ENCODE measurements around the gene DIAPH1. TPM values are rescaled to one million over a fixed set of nuclear protein-coding genes. Genes with fewer than 3 reads are reported as not detected.

Gene DIAPH1
- total RNA-seq, 1 experiment from 2014 or later: 142 TPM

- TF ChIP-seq RAD21 (IDR thresholded peaks at IDR 0.05; ENCODE audit: low read depth) (no peak), SIN3A (IDR thresholded peaks at IDR 0.05; ENCODE audit: low read depth) (no peak), POLR2A (IDR thresholded peaks at IDR 0.05; ENCODE audit: borderline replicate concordance, extremely low read depth, insufficient read depth, insufficient read length) (no peak), ZBTB33 (IDR thresholded peaks at IDR 0.05; ENCODE audit: extremely low read depth, insufficient replicate concordance, low read length) (no peak)
Measured at GRCh38 chr5:141496038-141496437, 122.8 kb downstream of the DIAPH1 start (continued).

DNA sequence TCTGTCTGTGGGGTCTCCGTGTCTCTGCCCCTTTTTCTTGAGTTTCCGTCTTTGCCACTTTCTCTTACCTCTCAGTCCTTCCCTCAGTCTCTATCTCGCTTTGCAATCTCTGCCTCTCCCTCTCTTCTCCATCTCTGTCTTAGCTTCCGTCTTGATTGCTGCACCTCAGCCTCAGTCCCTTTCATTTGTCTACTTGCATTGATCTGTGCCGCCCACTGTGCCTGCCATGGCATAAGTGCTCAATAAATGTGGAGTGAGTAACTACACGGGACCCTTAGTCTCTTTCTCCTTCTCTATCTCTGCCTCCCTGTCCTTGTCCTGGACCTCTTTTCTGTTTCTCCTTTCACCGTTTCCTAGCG, 123.4 kb downstream of the DIAPH1 start:
- no peak overlapping the region for H3K4me2 ChIP-seq (ENCODE audit: low read length)
- no peak overlapping the region for H3K4me3 ChIP-seq (replicated peaks in 1 of 2; ENCODE audit: low read depth in 1 of 2, low read length in 2 of 2)
- H2AFZ ChIP-seq (ENCODE audit: low read depth, low read length, poor library complexity, severe bottlenecking): no peak overlapping the region
- CTCF ChIA-PET: no interaction called here
- no peaks in the 10 kb centered on the region for H3K4me1 ChIP-seq (ENCODE audit: control insufficient read depth in 1 of 2, insufficient read depth in 2 of 2, low read length in 2 of 2)
- POLR2A ChIA-PET: no interaction called here
- intact Hi-C loops (cut with micrococcal nuclease): no loop called here
- ATAC-seq (no peak), DNase-seq (ENCODE audit: low read depth, low spot score) (no peak)
- H3K79me2 ChIP-seq (ENCODE audit: insufficient read depth, low read length): no peaks in the 10 kb centered on the region
- TF ChIP-seq EZH2phosphoT487 (IDR thresholded peaks at IDR 0.05; ENCODE audit: borderline replicate concordance) (no peak), ZBTB33 (IDR thresholded peaks at IDR 0.05; ENCODE audit: extremely low read depth, insufficient replicate concordance, low read length) (no peak), MAX (IDR thresholded peaks at IDR 0.05) (no peak), TCF7L2 (IDR thresholded peaks at IDR 0.05; ENCODE audit: borderline replicate concordance, extremely low read depth, insufficient read depth, insufficient read length) (no peak), YY1 (IDR thresholded peaks at IDR 0.05; ENCODE audit: extremely low read depth, insufficient replicate concordance, low read depth, low read length) (no peak), POLR2A (IDR thresholded peaks at IDR 0.05; ENCODE audit: borderline replicate concordance, extremely low read depth, insufficient read depth, insufficient read length) (no peak), CBX3 (IDR thresholded peaks at IDR 0.05; ENCODE audit: low read depth) (no peak), ELF1 (IDR thresholded peaks at IDR 0.05; ENCODE audit: borderline replicate concordance, low read depth) (no peak), JUND (IDR thresholded peaks at IDR 0.05) (no peak), POLR2AphosphoS5 (IDR thresholded peaks at IDR 0.05; ENCODE audit: low read depth, low read length) (no peak), ZNF274 (IDR thresholded peaks at IDR 0.05; ENCODE audit: low read depth, low read length) (no peak), SRF (IDR thresholded peaks at IDR 0.05; ENCODE audit: low read depth) (no peak)
- TF ChIP-seq, protein P1, sequence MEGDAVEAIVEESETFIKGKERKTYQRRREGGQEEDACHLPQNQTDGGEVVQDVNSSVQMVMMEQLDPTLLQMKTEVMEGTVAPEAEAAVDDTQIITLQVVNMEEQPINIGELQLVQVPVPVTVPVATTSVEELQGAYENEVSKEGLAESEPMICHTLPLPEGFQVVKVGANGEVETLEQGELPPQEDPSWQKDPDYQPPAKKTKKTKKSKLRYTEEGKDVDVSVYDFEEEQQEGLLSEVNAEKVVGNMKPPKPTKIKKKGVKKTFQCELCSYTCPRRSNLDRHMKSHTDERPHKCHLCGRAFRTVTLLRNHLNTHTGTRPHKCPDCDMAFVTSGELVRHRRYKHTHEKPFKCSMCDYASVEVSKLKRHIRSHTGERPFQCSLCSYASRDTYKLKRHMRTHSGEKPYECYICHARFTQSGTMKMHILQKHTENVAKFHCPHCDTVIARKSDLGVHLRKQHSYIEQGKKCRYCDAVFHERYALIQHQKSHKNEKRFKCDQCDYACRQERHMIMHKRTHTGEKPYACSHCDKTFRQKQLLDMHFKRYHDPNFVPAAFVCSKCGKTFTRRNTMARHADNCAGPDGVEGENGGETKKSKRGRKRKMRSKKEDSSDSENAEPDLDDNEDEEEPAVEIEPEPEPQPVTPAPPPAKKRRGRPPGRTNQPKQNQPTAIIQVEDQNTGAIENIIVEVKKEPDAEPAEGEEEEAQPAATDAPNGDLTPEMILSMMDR (IDR thresholded peaks at IDR 0.05 in 2 of 3, conservative IDR thresholded peaks at IDR 0.05 in 1 of 3; ENCODE audit: borderline replicate concordance in 1 of 3, insufficient read depth in 1 of 3, low read depth in 2 of 3, low read length in 2 of 3): no peak
- H3K27me3 ChIP-seq (ENCODE audit: insufficient read depth, low read length): no peaks in the 10 kb centered on the region
- no TSS peak for BruUV-seq (replicated peaks)
- RAD21 ChIA-PET (ENCODE audit: low non-redundant PET in 1 of 2, low total read pairs in 2 of 2, uncharacterized antibody in 2 of 2, unreplicated experiment in 2 of 2): no interaction called here
- no peaks in the 10 kb centered on the region for H3K9me2 ChIP-seq (ENCODE audit: insufficient read depth)
- no peak overlapping the region for H3K27ac ChIP-seq (ENCODE audit: low read depth, low read length)
- H3K9me3 ChIP-seq (ENCODE audit: control insufficient read depth in 1 of 2, insufficient read depth in 1 of 2, low read depth in 1 of 2, low read length in 2 of 2): no peaks in the 10 kb centered on the region
- H3K36me3 ChIP-seq (ENCODE audit: control insufficient read depth in 1 of 2, insufficient read depth in 2 of 2, low read length in 2 of 2): no peaks in the 10 kb centered on the region
- H3K9ac ChIP-seq (ENCODE audit: low read length): no peak overlapping the region
- H4K20me1 ChIP-seq (ENCODE audit: insufficient read depth): no peaks in the 10 kb centered on the region

All from HCT116 (cell line).